WTC11 (cell line): ENCODE results near the gene U2AF1L4. TPM values are rescaled to one million over a fixed set of nuclear protein-coding genes. Genes with fewer than 3 reads are reported as not detected.

Experiments used
- ATAC-seq: fragments of 200-7000 bp; cut with Tn5 transposase; 2 replicates; pipeline ENCODE4 v1.10.0; 2021; ENCODE audit warnings: mild to moderate bottlenecking, moderate library complexity
- CTCF ChIA-PET: fragments of 300-600 bp; sonication (Branson Sonifier 250); formaldehyde crosslinking; loops from one replicate; lab custom pipeline; 2021; ENCODE audit warnings: antibody characterized with exemption; lab: Charles Lee
- POLR2A ChIA-PET: fragments of 350-600 bp; sonication (Branson Sonifier 250); formaldehyde crosslinking; loops from one replicate; lab custom pipeline; 2021; ENCODE audit warnings: antibody characterized with exemption; lab: Charles Lee
- DNase-seq: peaks from one replicate; pipeline ENCODE4 v3.0.0; 2021; ENCODE audit warnings: low spot score
- H3K27ac Mint-ChIP-seq: 2 replicates; pipeline ENCODE4 v1.8.0; 2021; ENCODE audit warnings: mixed read lengths
- H3K27me3 Mint-ChIP-seq: 2 replicates; pipeline ENCODE4 v1.8.0; 2021; ENCODE audit warnings: low read depth, mild to moderate bottlenecking, moderate library complexity, mixed read lengths
- H3K36me3 Mint-ChIP-seq: 2 replicates; pipeline ENCODE4 v1.8.0; 2021; ENCODE audit warnings: mixed read lengths
- H3K4me1 Mint-ChIP-seq: 2 replicates; pipeline ENCODE4 v1.8.0; 2022; ENCODE audit warnings: mixed read lengths
- H3K4me3 Mint-ChIP-seq: 2 replicates; pipeline ENCODE4 v1.8.0; 2021; ENCODE audit warnings: mild to moderate bottlenecking, moderate library complexity, mixed read lengths
- H3K9me3 Mint-ChIP-seq: 2 replicates; pipeline ENCODE4 v1.8.0; 2021; ENCODE audit warnings: mixed read lengths
- CREM ChIP-seq: sonication (generic); formaldehyde crosslinking; IDR thresholded peaks from 2 replicates; pipeline ENCODE4 v1.8.1; 2022; ENCODE audit warnings: mild to moderate bottlenecking, missing genetic modification reagents, moderate library complexity
- ELF4 ChIP-seq: sonication (generic); formaldehyde crosslinking; IDR thresholded peaks from 2 replicates; pipeline ENCODE4 v1.8.1; 2022; ENCODE audit warnings: low read depth, mild to moderate bottlenecking, moderate library complexity, missing genetic modification reagents
- ETV6 ChIP-seq: sonication (generic); formaldehyde crosslinking; IDR thresholded peaks from 2 replicates; pipeline ENCODE4 v1.8.1; 2022; ENCODE audit warnings: mild to moderate bottlenecking, missing genetic modification reagents
- GABPB1 ChIP-seq: sonication (generic); formaldehyde crosslinking; IDR thresholded peaks from 2 replicates; pipeline ENCODE4 v1.8.1; 2023; ENCODE audit warnings: mild to moderate bottlenecking, missing genetic modification reagents
- MXD4 ChIP-seq: fragments of 250-450 bp; sonication (Bioruptor Pico); IDR thresholded peaks from 2 replicates; pipeline ENCODE4 v1.8.0; 2021; ENCODE audit warnings: mild to moderate bottlenecking, moderate library complexity, borderline replicate concordance
- NFE2L1 ChIP-seq: sonication (generic); formaldehyde crosslinking; IDR thresholded peaks from 2 replicates; pipeline ENCODE4 v1.8.1; 2023; ENCODE audit warnings: missing genetic modification reagents
- NR1H2 ChIP-seq: sonication (generic); formaldehyde crosslinking; IDR thresholded peaks from 2 replicates; pipeline ENCODE4 v1.9.0; 2021; ENCODE audit warnings: mild to moderate bottlenecking, moderate library complexity, missing genetic modification reagents
- NR2C2 ChIP-seq: sonication (generic); formaldehyde crosslinking; IDR thresholded peaks from 2 replicates; pipeline ENCODE4 v1.8.0; 2022; ENCODE audit warnings: mild to moderate bottlenecking, missing genetic modification reagents
- NR3C1 ChIP-seq: sonication (generic); formaldehyde crosslinking; conservative IDR thresholded peaks from 2 replicates; pipeline ENCODE4 v1.8.1; 2023; ENCODE audit warnings: low read depth, mild to moderate bottlenecking, missing genetic modification reagents
- PRRX2 ChIP-seq: fragments of 250-450 bp; sonication (Bioruptor Pico); IDR thresholded peaks from 2 replicates; pipeline ENCODE4 v1.8.0; 2021; ENCODE audit warnings: mild to moderate bottlenecking
- RORB ChIP-seq: fragments of 250-450 bp; sonication (Bioruptor Pico); IDR thresholded peaks from 2 replicates; pipeline ENCODE4 v1.9.0; 2021; ENCODE audit warnings: mild to moderate bottlenecking
- SMAD4 ChIP-seq: sonication (generic); formaldehyde crosslinking; IDR thresholded peaks from 2 replicates; pipeline ENCODE4 v1.8.0; 2022; ENCODE audit warnings: mild to moderate bottlenecking, missing genetic modification reagents
- TEAD4 ChIP-seq: sonication (generic); formaldehyde crosslinking; IDR thresholded peaks from 2 replicates; pipeline ENCODE4 v1.8.0; 2022; ENCODE audit warnings: mild to moderate bottlenecking, missing genetic modification reagents
- ZBTB21 ChIP-seq: sonication (generic); formaldehyde crosslinking; IDR thresholded peaks from 2 replicates; pipeline ENCODE4 v1.8.1; 2023; ENCODE audit warnings: mild to moderate bottlenecking, missing genetic modification reagents, borderline replicate concordance
- ZNF416 ChIP-seq: fragments of 250-450 bp; sonication (Bioruptor Pico); IDR thresholded peaks from 2 replicates; pipeline ENCODE4 v1.9.0; 2021; ENCODE audit warnings: mild to moderate bottlenecking, inconsistent platforms
- total RNA-seq: library from RNA; stranded (reverse); gene quantifications from 3 replicates; pipeline ENCODE4 v1.2.3, GENCODE V29; 2021
- TF ChIP-seq, protein P1 (sequence below): sonication (generic); formaldehyde crosslinking; IDR thresholded peaks from 2 replicates; pipeline ENCODE4 v1.8.1; 2023; ENCODE audit warnings: mild to moderate bottlenecking, missing genetic modification reagents, moderate library complexity
- TF ChIP-seq, protein P2 (sequence below): sonication (generic); formaldehyde crosslinking; IDR thresholded peaks from 2 replicates; pipeline ENCODE4 v1.8.1; 2022; ENCODE audit warnings: low read depth, mild to moderate bottlenecking, moderate library complexity, missing genetic modification reagents, borderline replicate concordance
- TF ChIP-seq, protein P3 (sequence below): sonication (generic); formaldehyde crosslinking; IDR thresholded peaks from 2 replicates; pipeline ENCODE4 v1.8.0; 2023; ENCODE audit warnings: mild to moderate bottlenecking, missing genetic modification reagents
- TF ChIP-seq, protein P4 (sequence below): sonication (generic); formaldehyde crosslinking; IDR thresholded peaks from 2 replicates; pipeline ENCODE4 v1.8.0; 2022; ENCODE audit warnings: mild to moderate bottlenecking, missing genetic modification reagents
- TF ChIP-seq, protein P5 (sequence below): sonication (generic); formaldehyde crosslinking; IDR thresholded peaks from 2 replicates; pipeline ENCODE4 v1.8.1; 2023; ENCODE audit warnings: mild to moderate bottlenecking, moderate library complexity, missing genetic modification reagents
- TF ChIP-seq, protein P6 (sequence below): sonication (generic); formaldehyde crosslinking; IDR thresholded peaks from 2 replicates; pipeline ENCODE4 v1.8.0; 2022; ENCODE audit warnings: mild to moderate bottlenecking, missing genetic modification reagents
- TF ChIP-seq, protein P7 (sequence below): fragments of 200-600 bp; IDR thresholded peaks from 2 replicates; pipeline ENCODE4 v1.8.0; 2022; ENCODE audit warnings: antibody characterized with exemption
- TF ChIP-seq, protein P8 (sequence below): fragments of 250-450 bp; sonication (Bioruptor Pico); IDR thresholded peaks from 2 replicates; pipeline ENCODE4 v1.8.0; 2021; ENCODE audit warnings: mild to moderate bottlenecking

The U2AF1L4 gene
- total RNA-seq, 1 experiment from 2014 or later, result 20.9 TPM

DNA sequence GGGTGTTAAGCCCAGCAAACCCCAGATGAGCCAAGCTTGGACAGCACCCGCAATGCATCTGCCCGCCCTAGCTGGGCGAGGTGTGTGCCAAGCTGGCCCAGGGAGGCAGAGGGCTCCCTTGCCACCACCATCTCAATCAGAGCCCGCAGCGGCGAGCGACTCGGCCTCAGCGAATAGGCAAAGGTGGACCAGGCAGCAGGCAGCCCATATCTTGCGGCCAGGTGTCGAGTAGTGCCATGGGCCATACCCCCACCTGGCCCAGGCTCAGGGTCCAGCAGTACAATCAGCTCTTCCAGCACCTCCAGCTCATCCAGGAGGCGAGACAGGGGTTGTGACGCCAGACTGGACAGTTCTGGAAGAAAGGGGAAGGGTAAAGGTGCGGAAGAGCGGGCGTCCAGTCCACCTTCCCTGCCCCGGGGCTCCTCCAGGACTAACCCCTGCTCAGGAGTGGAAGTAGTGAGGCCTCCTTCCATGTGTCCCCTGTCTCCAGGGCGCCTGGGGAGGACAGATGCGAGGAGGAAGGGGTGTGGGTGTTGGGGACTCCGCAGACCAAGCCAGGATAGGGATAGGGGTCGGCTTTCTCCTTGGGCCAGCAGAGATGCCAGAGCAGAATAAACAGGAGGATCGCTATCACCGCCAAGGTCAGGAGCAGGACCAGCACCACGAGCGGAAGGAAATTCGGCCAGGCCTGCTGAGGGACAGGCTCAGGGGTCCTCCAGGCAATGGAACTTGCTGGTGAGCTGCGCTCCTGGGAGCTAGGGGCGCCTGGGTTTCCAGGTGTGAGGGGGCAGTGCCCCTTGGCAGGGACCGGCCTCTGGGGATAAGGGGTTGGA, 5.7 kb downstream of the U2AF1L4 start:
- no peaks in the 10 kb centered on the region for H3K9me3 Mint-ChIP-seq
- ATAC-seq, result no peak
- peaks cover 10% of the 10 kb centered on the region for H3K4me1 Mint-ChIP-seq
- H3K27me3 Mint-ChIP-seq, result no peaks in the 10 kb centered on the region
- peaks cover 26% of the 10 kb centered on the region for H3K36me3 Mint-ChIP-seq
- TF ChIP-seq MXD4 (CRISPR knock-in tag) (no peak), SMAD4 (CRISPR knock-in tag) (no peak), PRRX2 (no peak)
- TF ChIP-seq, protein P1, sequence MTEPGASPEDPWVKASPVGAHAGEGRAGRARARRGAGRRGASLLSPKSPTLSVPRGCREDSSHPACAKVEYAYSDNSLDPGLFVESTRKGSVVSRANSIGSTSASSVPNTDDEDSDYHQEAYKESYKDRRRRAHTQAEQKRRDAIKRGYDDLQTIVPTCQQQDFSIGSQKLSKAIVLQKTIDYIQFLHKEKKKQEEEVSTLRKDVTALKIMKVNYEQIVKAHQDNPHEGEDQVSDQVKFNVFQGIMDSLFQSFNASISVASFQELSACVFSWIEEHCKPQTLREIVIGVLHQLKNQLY (CRISPR knock-in tag), result 0 out of 2 replicates have a peak, but pooled peaks have one; percentile 27
- TF ChIP-seq, all 79 proteins: peak for 1
- CTCF ChIA-PET, result interaction anchor here (0.7 to 1.6 kb wide), 11 partner anchors 9 to 192 kb away, joined by 3 to 25 read pairs (median 6); partner anchors contain the start of gene LIN37
- POLR2A ChIA-PET, result interaction anchor here (0.8 to 1.3 kb wide), 8 partner anchors 9 to 269 kb away, joined by 3 to 10 read pairs (median 3); partner anchors contain the start of gene SYNE4
- DNase-seq, result no peak
- Mint-ChIP-seq H3K27ac (no peak overlapping the region; the same call in 1 of the 2 replicates), H3K4me3 (peak overlapping the region; percentile 81)

DNA sequence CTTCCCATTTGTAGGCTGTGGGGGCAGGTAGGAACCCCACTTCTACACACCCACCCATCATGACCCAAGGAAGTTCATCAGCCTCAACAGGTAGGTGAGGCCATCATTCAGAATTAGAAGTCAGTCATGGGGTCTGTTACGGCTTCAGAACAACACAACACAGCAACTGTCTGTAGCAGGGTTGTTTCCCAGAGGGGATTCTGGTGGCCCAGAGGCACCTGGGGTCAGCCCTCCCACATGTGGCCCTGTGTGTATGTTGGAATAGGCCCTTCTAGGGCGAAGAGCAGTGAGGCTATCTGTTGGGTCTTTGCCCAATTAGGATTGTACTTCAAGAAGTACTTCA, 6.4 kb downstream of the U2AF1L4 start:
- peaks cover 6% of the 10 kb centered on the region for H3K4me1 Mint-ChIP-seq
- CTCF ChIA-PET, result interaction anchor here (0.7 kb wide), 1 partner anchor 46 kb away, joined by 3 read pairs; no protein-coding TSS in a partner anchor
- H3K27me3 Mint-ChIP-seq, result no peaks in the 10 kb centered on the region
- H3K27ac Mint-ChIP-seq, result no peak overlapping the region
- H3K9me3 Mint-ChIP-seq, result no peaks in the 10 kb centered on the region
- no peak overlapping the region for H3K4me3 Mint-ChIP-seq
- H3K36me3 Mint-ChIP-seq, result peaks cover 32% of the 10 kb centered on the region
- DNase-seq (no peak), ATAC-seq (no peak)
- no peak for TF ChIP-seq NR1H2
- no peak for TF ChIP-seq NR2C2 (CRISPR knock-in tag)
- no peak for TF ChIP-seq RORB
- no peak for TF ChIP-seq NR3C1
- TF ChIP-seq, protein P2, sequence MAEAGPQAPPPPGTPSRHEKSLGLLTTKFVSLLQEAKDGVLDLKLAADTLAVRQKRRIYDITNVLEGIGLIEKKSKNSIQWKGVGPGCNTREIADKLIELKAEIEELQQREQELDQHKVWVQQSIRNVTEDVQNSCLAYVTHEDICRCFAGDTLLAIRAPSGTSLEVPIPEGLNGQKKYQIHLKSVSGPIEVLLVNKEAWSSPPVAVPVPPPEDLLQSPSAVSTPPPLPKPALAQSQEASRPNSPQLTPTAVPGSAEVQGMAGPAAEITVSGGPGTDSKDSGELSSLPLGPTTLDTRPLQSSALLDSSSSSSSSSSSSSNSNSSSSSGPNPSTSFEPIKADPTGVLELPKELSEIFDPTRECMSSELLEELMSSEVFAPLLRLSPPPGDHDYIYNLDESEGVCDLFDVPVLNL (CRISPR knock-in tag), result no peak
- no peak for TF ChIP-seq GABPB1 (CRISPR knock-in tag)
- no peak for TF ChIP-seq ELF4
- TF ChIP-seq ETV6 (CRISPR knock-in tag), result no peak
- TF ChIP-seq, protein P3, sequence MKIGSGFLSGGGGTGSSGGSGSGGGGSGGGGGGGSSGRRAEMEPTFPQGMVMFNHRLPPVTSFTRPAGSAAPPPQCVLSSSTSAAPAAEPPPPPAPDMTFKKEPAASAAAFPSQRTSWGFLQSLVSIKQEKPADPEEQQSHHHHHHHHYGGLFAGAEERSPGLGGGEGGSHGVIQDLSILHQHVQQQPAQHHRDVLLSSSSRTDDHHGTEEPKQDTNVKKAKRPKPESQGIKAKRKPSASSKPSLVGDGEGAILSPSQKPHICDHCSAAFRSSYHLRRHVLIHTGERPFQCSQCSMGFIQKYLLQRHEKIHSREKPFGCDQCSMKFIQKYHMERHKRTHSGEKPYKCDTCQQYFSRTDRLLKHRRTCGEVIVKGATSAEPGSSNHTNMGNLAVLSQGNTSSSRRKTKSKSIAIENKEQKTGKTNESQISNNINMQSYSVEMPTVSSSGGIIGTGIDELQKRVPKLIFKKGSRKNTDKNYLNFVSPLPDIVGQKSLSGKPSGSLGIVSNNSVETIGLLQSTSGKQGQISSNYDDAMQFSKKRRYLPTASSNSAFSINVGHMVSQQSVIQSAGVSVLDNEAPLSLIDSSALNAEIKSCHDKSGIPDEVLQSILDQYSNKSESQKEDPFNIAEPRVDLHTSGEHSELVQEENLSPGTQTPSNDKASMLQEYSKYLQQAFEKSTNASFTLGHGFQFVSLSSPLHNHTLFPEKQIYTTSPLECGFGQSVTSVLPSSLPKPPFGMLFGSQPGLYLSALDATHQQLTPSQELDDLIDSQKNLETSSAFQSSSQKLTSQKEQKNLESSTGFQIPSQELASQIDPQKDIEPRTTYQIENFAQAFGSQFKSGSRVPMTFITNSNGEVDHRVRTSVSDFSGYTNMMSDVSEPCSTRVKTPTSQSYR, result no peak
- no peak for TF ChIP-seq CREM (CRISPR knock-in tag)
- TF ChIP-seq, protein P4, sequence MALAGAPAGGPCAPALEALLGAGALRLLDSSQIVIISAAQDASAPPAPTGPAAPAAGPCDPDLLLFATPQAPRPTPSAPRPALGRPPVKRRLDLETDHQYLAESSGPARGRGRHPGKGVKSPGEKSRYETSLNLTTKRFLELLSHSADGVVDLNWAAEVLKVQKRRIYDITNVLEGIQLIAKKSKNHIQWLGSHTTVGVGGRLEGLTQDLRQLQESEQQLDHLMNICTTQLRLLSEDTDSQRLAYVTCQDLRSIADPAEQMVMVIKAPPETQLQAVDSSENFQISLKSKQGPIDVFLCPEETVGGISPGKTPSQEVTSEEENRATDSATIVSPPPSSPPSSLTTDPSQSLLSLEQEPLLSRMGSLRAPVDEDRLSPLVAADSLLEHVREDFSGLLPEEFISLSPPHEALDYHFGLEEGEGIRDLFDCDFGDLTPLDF (CRISPR knock-in tag), result no peak
- TF ChIP-seq, protein P5, sequence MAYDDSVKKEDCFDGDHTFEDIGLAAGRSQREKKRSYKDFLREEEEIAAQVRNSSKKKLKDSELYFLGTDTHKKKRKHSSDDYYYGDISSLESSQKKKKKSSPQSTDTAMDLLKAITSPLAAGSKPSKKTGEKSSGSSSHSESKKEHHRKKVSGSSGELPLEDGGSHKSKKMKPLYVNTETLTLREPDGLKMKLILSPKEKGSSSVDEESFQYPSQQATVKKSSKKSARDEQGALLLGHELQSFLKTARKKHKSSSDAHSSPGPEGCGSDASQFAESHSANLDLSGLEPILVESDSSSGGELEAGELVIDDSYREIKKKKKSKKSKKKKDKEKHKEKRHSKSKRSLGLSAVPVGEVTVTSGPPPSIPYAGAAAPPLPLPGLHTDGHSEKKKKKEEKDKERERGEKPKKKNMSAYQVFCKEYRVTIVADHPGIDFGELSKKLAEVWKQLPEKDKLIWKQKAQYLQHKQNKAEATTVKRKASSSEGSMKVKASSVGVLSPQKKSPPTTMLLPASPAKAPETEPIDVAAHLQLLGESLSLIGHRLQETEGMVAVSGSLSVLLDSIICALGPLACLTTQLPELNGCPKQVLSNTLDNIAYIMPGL (CRISPR knock-in tag), result no peak
- no peak for TF ChIP-seq TEAD4 (CRISPR knock-in tag)
- TF ChIP-seq ZBTB21 (CRISPR knock-in tag), result no peak
- TF ChIP-seq ZNF416, result no peak
- TF ChIP-seq, protein P6, sequence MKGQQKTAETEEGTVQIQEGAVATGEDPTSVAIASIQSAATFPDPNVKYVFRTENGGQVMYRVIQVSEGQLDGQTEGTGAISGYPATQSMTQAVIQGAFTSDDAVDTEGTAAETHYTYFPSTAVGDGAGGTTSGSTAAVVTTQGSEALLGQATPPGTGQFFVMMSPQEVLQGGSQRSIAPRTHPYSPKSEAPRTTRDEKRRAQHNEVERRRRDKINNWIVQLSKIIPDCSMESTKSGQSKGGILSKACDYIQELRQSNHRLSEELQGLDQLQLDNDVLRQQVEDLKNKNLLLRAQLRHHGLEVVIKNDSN, result no peak
- TF ChIP-seq, protein P7, sequence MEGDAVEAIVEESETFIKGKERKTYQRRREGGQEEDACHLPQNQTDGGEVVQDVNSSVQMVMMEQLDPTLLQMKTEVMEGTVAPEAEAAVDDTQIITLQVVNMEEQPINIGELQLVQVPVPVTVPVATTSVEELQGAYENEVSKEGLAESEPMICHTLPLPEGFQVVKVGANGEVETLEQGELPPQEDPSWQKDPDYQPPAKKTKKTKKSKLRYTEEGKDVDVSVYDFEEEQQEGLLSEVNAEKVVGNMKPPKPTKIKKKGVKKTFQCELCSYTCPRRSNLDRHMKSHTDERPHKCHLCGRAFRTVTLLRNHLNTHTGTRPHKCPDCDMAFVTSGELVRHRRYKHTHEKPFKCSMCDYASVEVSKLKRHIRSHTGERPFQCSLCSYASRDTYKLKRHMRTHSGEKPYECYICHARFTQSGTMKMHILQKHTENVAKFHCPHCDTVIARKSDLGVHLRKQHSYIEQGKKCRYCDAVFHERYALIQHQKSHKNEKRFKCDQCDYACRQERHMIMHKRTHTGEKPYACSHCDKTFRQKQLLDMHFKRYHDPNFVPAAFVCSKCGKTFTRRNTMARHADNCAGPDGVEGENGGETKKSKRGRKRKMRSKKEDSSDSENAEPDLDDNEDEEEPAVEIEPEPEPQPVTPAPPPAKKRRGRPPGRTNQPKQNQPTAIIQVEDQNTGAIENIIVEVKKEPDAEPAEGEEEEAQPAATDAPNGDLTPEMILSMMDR, result no peak
- TF ChIP-seq, protein P8, sequence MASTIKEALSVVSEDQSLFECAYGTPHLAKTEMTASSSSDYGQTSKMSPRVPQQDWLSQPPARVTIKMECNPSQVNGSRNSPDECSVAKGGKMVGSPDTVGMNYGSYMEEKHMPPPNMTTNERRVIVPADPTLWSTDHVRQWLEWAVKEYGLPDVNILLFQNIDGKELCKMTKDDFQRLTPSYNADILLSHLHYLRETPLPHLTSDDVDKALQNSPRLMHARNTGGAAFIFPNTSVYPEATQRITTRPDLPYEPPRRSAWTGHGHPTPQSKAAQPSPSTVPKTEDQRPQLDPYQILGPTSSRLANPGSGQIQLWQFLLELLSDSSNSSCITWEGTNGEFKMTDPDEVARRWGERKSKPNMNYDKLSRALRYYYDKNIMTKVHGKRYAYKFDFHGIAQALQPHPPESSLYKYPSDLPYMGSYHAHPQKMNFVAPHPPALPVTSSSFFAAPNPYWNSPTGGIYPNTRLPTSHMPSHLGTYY (CRISPR knock-in tag), result no peak
- TF ChIP-seq NFE2L1 (CRISPR knock-in tag), result no peak
- POLR2A ChIA-PET, result interaction anchor here (0.8 kb wide), 1 partner anchor 46 kb away, joined by 3 read pairs; no protein-coding TSS in a partner anchor
